Measurements from ENCODE around the gene FPGT. TPM values are rescaled to one million over a fixed set of nuclear protein-coding genes. Genes with fewer than 3 reads are reported as not detected.
"Not testable (repeated sequence)": the region's sequence is repeated elsewhere in the genome, so short reads cannot be mapped to it uniquely, and the experiment has no call there.

The FPGT gene
- polyA plus RNA-seq, 1 experiment: 6.2 TPM

GRCh38 chr1:74247881-74248528 is 50.0 kb downstream of the FPGT start:
- no peaks in the 10 kb centered on the region for H3K36me3 ChIP-seq (ENCODE audit: control insufficient read depth, insufficient read depth, low read length)
- H3K4me3 ChIP-seq (ENCODE audit: low read depth, low read length): no peak overlapping the region
- no peak for TF ChIP-seq CTCF (IDR thresholded peaks at IDR 0.05; ENCODE audit: insufficient read depth, low read depth, low read length)
- POLR2A ChIA-PET: no interaction called here
- CTCF ChIA-PET: no interaction called here
- H3K27me3 ChIP-seq (ENCODE audit: control insufficient read depth, insufficient read depth, low read length): no peaks in the 10 kb centered on the region
- DNase-seq (ENCODE audit: low read depth): no peak

GRCh38 chr1:74253243-74253824 is 55.3 kb downstream of the FPGT start:
- DNase-seq (ENCODE audit: low read depth); POLR2A ChIA-PET; H3K36me3 ChIP-seq (ENCODE audit: control insufficient read depth, insufficient read depth, low read length); H3K27me3 ChIP-seq (ENCODE audit: control insufficient read depth, insufficient read depth, low read length); H3K4me3 ChIP-seq (ENCODE audit: low read depth, low read length): not testable (repeated sequence)
- CTCF ChIA-PET: interaction anchor here (0.9 kb wide), 1 partner anchor 16 kb away, joined by 3 read pairs; no protein-coding TSS in a partner anchor

Other genes starting within 250 kb of the FPGT start
- 0.20 and 0.43 TPM in 2 replicates for gene LRRIQ3, start 66 bp upstream of the FPGT start, polyA plus RNA-seq (2011; rRNA removed)
- 0.42 TPM in 1 of 2 replicates, not detected in the other for gene TNNI3K, start 37.1 kb downstream of the FPGT start, polyA plus RNA-seq (2011; rRNA removed)